Omental fat pad (tissue), 4 donors: ENCODE data around the gene SNF8. TPM values are rescaled to one million over a fixed set of nuclear protein-coding genes. Genes with fewer than 3 reads are reported as not detected.

Experiments
- ATAC-seq: fragments of 150-250 bp; one replicate; pipeline ENCODE4 v1.9.1; 2016; ENCODE audit warnings: mild to moderate bottlenecking, moderate library complexity; ENCODE audit not compliant: low FRiP score
- DNase-seq: peaks from one replicate; pipeline ENCODE4 v3.0.0-alpha.2; 2019; ENCODE audit warnings: low spot score
- total RNA-seq, 4 donors: library from RNA; depleted of rRNA; stranded (reverse); fragments of >200 nt; gene quantifications; one replicate each; pipeline ENCODE4 v1.1.0, GENCODE V29; 2016
- TF ChIP-seq, protein P1 (sequence below), 3 donors: fragments of 450-650 bp; IDR thresholded peaks; one replicate each; pipeline ENCODE4 v1.5.1; 2016 to 2017; ENCODE audit warnings: antibody characterized with exemption in 3 of 3, mild to moderate bottlenecking in 3 of 3, moderate library complexity in 2 of 3

SNF8 gene
- total RNA-seq, 4 donors from 2014 or later = 64.0 to 91.9 (median 76.8) TPM

- no peak for DNase-seq
- TF ChIP-seq, protein P1, sequence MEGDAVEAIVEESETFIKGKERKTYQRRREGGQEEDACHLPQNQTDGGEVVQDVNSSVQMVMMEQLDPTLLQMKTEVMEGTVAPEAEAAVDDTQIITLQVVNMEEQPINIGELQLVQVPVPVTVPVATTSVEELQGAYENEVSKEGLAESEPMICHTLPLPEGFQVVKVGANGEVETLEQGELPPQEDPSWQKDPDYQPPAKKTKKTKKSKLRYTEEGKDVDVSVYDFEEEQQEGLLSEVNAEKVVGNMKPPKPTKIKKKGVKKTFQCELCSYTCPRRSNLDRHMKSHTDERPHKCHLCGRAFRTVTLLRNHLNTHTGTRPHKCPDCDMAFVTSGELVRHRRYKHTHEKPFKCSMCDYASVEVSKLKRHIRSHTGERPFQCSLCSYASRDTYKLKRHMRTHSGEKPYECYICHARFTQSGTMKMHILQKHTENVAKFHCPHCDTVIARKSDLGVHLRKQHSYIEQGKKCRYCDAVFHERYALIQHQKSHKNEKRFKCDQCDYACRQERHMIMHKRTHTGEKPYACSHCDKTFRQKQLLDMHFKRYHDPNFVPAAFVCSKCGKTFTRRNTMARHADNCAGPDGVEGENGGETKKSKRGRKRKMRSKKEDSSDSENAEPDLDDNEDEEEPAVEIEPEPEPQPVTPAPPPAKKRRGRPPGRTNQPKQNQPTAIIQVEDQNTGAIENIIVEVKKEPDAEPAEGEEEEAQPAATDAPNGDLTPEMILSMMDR (IDR thresholded peaks at IDR 0.05) = no peak
- no peak for ATAC-seq
Measured at GRCh38 chr17:48930435-48930873, 14.2 kb downstream of the SNF8 start.

- no peak for ATAC-seq
- no peak for DNase-seq
- TF ChIP-seq, protein P1 (IDR thresholded peaks at IDR 0.05) = no peak
Measured at GRCh38 chr17:48929812-48930165, 14.9 kb downstream of the SNF8 start.

- DNase-seq (no peak), ATAC-seq (no peak)
- TF ChIP-seq, protein P1 (IDR thresholded peaks at IDR 0.05) = no peak
Measured at GRCh38 chr17:48928876-48929811, 15.5 kb downstream of the SNF8 start.

GRCh38 chr17:48927978-48928745 lies 16.5 kb downstream of the SNF8 start:
- ATAC-seq = no peak
- DNase-seq = no peak
- TF ChIP-seq, protein P1 (IDR thresholded peaks at IDR 0.05) = no peak

DNA sequence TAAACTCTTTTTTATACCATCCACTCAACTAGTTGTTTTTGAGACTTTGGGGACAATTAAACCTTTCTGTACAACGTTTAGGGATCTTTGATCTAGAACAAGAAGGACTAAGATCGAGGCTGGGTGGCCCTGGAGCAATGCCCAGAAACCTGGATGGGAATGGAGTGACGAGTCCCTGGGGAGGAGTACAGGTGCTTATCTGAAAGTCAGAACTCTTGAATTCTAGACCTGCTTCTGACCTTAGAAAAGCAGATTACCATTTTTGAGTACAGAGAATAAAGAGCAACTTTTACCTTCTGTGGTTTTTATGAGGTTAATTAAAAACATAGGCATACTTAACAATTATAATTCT lies 18.7 kb downstream of the SNF8 start:
- TF ChIP-seq, protein P1 (IDR thresholded peaks at IDR 0.05) = no peak
- DNase-seq (no peak), ATAC-seq (no peak)

DNA sequence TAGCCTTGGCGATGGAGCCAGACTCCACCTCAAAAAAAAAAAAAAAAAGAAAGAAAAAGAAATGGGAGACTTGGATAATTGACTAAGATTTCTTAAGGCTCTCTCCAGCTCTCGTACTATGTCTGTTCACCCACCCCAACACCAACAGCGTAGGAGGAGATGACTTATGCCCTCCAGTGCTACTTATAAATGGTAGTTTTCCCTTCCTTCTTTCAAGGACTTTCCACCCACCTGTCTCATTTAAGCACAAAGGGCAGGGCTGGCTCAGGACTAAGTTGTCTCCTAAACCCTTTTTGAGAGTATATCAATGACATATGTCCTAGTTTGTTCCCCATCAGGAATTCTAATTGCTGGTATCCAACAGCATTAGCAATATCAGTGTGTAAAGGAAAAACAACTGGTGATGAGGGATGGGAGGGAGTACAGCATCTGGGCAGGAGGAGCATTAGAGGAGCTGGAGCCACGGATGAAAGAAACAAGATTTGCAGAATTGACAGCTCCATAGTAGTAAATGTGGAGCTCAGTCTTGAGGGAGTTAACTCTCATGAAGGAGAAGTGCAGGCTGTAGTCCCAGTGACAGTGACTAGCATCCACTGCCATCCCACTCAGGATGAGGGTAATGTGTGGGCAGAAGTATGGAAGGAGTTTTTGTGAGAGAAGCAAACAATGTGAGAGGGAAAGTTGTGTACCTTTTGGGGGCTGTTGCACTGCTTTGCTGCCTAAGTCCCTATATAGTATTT lies 19.2 kb downstream of the SNF8 start:
- DNase-seq (no peak), ATAC-seq (no peak)
- TF ChIP-seq, protein P1 (IDR thresholded peaks at IDR 0.05) = no peak
